Cardiac muscle cell (in vitro differentiated cells and primary cell): ENCODE measurements around the gene SGPP1. TPM values are rescaled to one million over a fixed set of nuclear protein-coding genes. Genes with fewer than 3 reads are reported as not detected.

Experiments used
- DNase-seq, 2 donors: peaks; one replicate each; pipeline versions ENCODE4 v3.0.0 to v3.0.0-alpha.2; 2010 to 2017; ENCODE audit warnings: low read depth in 1 of 2, low spot score in 1 of 2
- H3K27ac ChIP-seq: fragments of 200-600 bp; sonication (generic); 2 replicates; pipeline ENCODE4 v1.5.1; 2016
- H3K27me3 ChIP-seq: fragments of 200-600 bp; sonication (generic); 2 replicates; pipeline ENCODE4 v1.6.0; 2016; ENCODE audit warnings: control low read depth
- H3K36me3 ChIP-seq: fragments of 200-600 bp; sonication (generic); 2 replicates; pipeline ENCODE4 v1.5.1; 2016; ENCODE audit warnings: control low read depth
- H3K4me1 ChIP-seq: fragments of 200-600 bp; sonication (generic); 2 replicates; pipeline ENCODE4 v1.8.1; 2017; ENCODE audit warnings: low read depth, mild to moderate bottlenecking, mixed run types
- H3K4me3 ChIP-seq: fragments of 200-600 bp; sonication (generic); 2 replicates; pipeline ENCODE4 v1.5.1; 2016; ENCODE audit warnings: mild to moderate bottlenecking
- H3K9me3 ChIP-seq: fragments of 200-600 bp; sonication (generic); 2 replicates; pipeline ENCODE4 v1.5.1; 2017; ENCODE audit warnings: low read depth, mild to moderate bottlenecking, control low read depth
- CTCF ChIP-seq: IDR thresholded peaks from 2 replicates; pipeline ENCODE4 v1.5.1; 2012; ENCODE audit warnings: low read depth, mild to moderate bottlenecking, low read length
- polyA plus RNA-seq: library from polyadenylated mRNA; unstranded; fragments of >200 nt; fragmentation: Nextera tagmentation; extraction: Ambion mirVana; gene quantifications from 2 replicates; pipeline ENCODE4 v1.2.1, GENCODE V29; 2016
- total RNA-seq: library from RNA; depleted of rRNA; stranded (reverse); fragments of >200 nt; gene quantifications from 2 replicates; pipeline ENCODE4 v1.2.3, GENCODE V29; 2016

SGPP1 gene
- total and polyA plus RNA-seq, 2 experiments from 2014 or later = 10.6 to 12.2 TPM

- TF ChIP-seq CTCF = no peak
- no peak for DNase-seq
- Histone ChIP-seq H3K4me1 (no peaks in the 10 kb centered on the region), H3K36me3 (no peaks in the 10 kb centered on the region), H3K4me3 (no peak overlapping the region), H3K27ac (no peak overlapping the region), H3K27me3 (no peaks in the 10 kb centered on the region), H3K9me3 (no peaks in the 10 kb centered on the region)
These were observed 54.6 kb downstream of the SGPP1 start for GRCh38 chr14:63673255-63673654.

DNA sequence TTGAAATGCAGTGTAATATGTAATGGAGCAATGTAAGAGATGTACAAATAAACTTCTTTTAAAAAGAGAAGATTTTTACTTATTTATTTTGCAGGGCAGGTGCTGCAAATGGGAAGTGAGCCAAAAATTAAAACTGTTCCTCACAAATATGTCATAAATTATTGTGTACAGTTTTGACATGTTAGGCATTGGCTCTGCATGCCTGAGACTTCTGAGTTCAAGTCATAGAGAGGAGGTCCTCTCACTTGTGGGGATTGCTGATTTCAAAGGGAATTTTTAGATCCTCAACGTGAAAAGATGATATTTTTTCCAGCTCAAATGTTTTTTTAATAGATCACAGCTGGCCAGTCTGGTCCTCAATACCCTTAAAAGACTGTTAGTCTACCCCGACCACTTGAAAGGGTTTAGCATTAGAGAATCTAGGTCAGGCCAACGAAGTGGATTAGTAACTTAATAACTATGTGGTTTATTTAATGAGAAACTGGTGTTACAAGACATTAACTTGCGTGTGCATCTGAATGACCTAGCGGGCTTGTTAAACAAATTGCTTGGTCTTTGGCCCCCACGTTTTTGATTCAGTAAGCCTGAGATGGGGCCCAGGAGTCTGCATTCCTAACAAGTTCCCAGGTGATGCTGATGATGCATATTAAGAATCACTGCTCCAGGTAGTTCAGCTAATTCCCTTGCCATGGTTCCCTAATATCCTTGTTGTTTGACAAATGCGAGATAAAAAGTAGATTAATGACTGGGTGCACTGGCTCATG is 55.3 kb downstream of the SGPP1 start:
- no peaks in the 10 kb centered on the region for H3K36me3 ChIP-seq
- DNase-seq = no peak

GRCh38 chr14:63671987-63672386 is 55.9 kb downstream of the SGPP1 start:
- Histone ChIP-seq H3K27ac (no peak overlapping the region), H3K27me3 (no peaks in the 10 kb centered on the region), H3K36me3 (no peaks in the 10 kb centered on the region), H3K4me1 (no peaks in the 10 kb centered on the region), H3K4me3 (no peak overlapping the region), H3K9me3 (no peaks in the 10 kb centered on the region)
- DNase-seq = no peak
- no peak for TF ChIP-seq CTCF

More for the DNA sequence above, 55.3 kb downstream of the SGPP1 start:
- no peak for TF ChIP-seq CTCF
- H3K9me3 ChIP-seq = no peaks in the 10 kb centered on the region
- no peaks in the 10 kb centered on the region for H3K4me1 ChIP-seq
- no peak overlapping the region for H3K4me3 ChIP-seq
- H3K27ac ChIP-seq = no peak overlapping the region
- no peaks in the 10 kb centered on the region for H3K27me3 ChIP-seq

DNA sequence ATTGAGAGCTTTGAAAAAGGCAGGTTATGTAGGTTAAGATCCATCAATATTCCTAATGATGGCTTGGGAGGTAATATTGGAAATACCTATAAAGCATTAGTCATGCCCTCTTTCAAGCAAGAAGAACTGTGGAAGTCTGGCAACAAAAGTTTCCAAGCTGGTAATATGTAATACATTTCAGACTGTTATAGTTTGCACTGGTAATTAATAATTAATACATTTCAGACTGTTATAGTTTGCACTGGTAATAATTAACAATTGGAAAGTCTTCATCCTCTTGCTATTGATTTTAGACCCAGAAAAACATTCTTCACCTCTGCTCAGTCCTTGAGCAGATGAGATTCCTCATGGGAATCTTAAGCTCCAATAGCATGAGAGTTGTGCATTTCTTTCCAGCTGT is 57.2 kb downstream of the SGPP1 start:
- DNase-seq = no peak
- no peak for TF ChIP-seq CTCF

DNA sequence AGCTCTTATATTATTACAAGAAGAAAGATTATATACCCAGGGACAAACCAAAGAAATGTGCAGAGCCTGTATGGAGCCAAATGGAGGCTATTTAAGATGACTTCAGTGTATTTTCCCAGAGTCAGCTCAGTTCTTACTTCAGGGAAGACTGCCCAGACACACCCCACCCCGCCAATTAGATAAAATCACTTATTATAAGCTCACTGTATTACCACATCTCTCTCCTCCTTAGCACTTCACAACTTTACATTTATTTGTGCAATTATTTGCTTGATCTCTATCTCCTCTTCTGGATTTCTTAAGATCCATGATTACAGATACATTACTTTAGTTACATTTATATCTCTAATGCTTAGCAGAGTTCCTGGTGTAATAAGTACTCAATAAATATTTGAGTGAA is 61.5 kb downstream of the SGPP1 start:
- no peak for DNase-seq
- no peaks in the 10 kb centered on the region for H3K27me3 ChIP-seq

More for the DNA sequence above, 57.2 kb downstream of the SGPP1 start:
- no peaks in the 10 kb centered on the region for H3K9me3 ChIP-seq
- no peak overlapping the region for H3K27ac ChIP-seq
- H3K27me3 ChIP-seq = no peaks in the 10 kb centered on the region
- no peaks in the 10 kb centered on the region for H3K36me3 ChIP-seq
- H3K4me1 ChIP-seq = no peaks in the 10 kb centered on the region
- no peak overlapping the region for H3K4me3 ChIP-seq

More for the DNA sequence above, 61.5 kb downstream of the SGPP1 start:
- Histone ChIP-seq H3K36me3 (no peaks in the 10 kb centered on the region), H3K4me1 (no peaks in the 10 kb centered on the region), H3K4me3 (no peak overlapping the region), H3K9me3 (no peaks in the 10 kb centered on the region), H3K27ac (no peak overlapping the region)
- TF ChIP-seq CTCF = no peak
